C4-2B (cell line): ENCODE measurements around the gene MRS2.

ENCODE experiments used
- ZFX ChIP-seq: fragments of 450-650 bp; IDR thresholded peaks from 2 replicates; pipeline ENCODE4 v1.6.1; 2017
- TF ChIP-seq, protein P1 (sequence below): fragments of 450-650 bp; conservative IDR thresholded peaks from 2 replicates; pipeline ENCODE4 v1.5.1; 2017; ENCODE audit warnings: mild to moderate bottlenecking

GRCh38 chr6:24353861-24354260 lies 48.9 kb upstream of the MRS2 start:
- TF ChIP-seq, protein P1, sequence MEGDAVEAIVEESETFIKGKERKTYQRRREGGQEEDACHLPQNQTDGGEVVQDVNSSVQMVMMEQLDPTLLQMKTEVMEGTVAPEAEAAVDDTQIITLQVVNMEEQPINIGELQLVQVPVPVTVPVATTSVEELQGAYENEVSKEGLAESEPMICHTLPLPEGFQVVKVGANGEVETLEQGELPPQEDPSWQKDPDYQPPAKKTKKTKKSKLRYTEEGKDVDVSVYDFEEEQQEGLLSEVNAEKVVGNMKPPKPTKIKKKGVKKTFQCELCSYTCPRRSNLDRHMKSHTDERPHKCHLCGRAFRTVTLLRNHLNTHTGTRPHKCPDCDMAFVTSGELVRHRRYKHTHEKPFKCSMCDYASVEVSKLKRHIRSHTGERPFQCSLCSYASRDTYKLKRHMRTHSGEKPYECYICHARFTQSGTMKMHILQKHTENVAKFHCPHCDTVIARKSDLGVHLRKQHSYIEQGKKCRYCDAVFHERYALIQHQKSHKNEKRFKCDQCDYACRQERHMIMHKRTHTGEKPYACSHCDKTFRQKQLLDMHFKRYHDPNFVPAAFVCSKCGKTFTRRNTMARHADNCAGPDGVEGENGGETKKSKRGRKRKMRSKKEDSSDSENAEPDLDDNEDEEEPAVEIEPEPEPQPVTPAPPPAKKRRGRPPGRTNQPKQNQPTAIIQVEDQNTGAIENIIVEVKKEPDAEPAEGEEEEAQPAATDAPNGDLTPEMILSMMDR: no peak
- no peak for TF ChIP-seq ZFX
